ENCODE data around the gene BEND4. TPM values are rescaled to one million over a fixed set of nuclear protein-coding genes. Genes with fewer than 3 reads are reported as not detected.
"Not testable (repeated sequence)": the region's sequence is repeated elsewhere in the genome, so short reads cannot be mapped to it uniquely, and the experiment has no call there.

BEND4 gene
- total RNA-seq, 1 experiment from 2014 or later, result not detected

DNA sequence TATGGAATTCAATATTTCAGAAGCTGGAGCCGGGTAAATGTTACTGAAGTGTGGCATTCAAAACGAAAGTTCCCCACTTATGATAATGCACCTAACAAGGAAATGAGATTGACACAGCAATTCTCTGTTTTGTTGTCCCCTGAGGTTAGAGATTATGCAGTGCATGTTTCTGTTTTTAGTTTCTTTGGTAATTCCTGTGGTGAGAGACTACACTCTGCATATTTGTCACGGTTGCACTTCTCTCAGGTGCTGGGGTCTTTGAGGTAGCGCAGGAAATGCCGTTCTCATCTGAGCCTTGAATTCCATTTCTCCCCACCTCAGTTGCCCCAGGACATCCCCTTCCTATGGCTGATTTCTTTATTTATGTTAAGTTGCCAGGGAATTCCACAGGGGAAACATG is 15.3 kb upstream of the BEND4 start:
- CTCF ChIA-PET, result interaction anchor here (0.7 kb wide), 1 partner anchor 64 kb away, joined by 3 read pairs; no protein-coding TSS in a partner anchor

DNA sequence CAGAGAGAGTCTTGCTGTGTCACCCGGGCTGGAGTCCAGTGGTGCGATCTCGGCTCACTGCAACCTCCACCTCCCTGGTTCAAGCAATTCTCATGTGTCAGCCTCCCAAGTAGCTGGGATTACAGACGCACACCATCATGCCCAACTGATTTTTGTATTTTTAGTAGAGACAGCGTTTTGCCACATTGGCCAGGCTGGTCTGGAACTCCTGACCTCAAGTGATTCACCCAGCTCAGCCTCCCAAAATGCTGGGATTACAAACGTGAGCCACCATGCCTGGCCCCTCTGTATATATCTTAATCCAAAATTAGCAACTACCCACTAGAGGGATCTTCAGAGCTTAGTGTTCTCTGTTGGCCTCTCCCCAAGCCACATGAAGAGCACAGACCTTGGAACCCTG is 13.7 kb upstream of the BEND4 start:
- DNase-seq; H3K4me3 Mint-ChIP-seq (ENCODE audit: low read depth, unreplicated experiment); H3K9me3 Mint-ChIP-seq (ENCODE audit: low read depth, unreplicated experiment); H3K27me3 Mint-ChIP-seq (ENCODE audit: unreplicated experiment); BruUV-seq (replicated peaks); intact Hi-C loops (cut with micrococcal nuclease; ENCODE audit: unreplicated experiment); CTCF ChIA-PET; H3K27ac Mint-ChIP-seq (ENCODE audit: unreplicated experiment); H3K4me1 Mint-ChIP-seq (ENCODE audit: low read depth, unreplicated experiment); H3K36me3 Mint-ChIP-seq (ENCODE audit: insufficient read depth, unreplicated experiment): not testable (repeated sequence)

More for the DNA sequence above, 15.3 kb upstream of the BEND4 start:
- no peaks in the 10 kb centered on the region for H3K36me3 Mint-ChIP-seq (ENCODE audit: insufficient read depth, unreplicated experiment)
- peaks cover 3% of the 10 kb centered on the region for H3K9me3 Mint-ChIP-seq (ENCODE audit: low read depth, unreplicated experiment)
- TF ChIP-seq, protein P1, sequence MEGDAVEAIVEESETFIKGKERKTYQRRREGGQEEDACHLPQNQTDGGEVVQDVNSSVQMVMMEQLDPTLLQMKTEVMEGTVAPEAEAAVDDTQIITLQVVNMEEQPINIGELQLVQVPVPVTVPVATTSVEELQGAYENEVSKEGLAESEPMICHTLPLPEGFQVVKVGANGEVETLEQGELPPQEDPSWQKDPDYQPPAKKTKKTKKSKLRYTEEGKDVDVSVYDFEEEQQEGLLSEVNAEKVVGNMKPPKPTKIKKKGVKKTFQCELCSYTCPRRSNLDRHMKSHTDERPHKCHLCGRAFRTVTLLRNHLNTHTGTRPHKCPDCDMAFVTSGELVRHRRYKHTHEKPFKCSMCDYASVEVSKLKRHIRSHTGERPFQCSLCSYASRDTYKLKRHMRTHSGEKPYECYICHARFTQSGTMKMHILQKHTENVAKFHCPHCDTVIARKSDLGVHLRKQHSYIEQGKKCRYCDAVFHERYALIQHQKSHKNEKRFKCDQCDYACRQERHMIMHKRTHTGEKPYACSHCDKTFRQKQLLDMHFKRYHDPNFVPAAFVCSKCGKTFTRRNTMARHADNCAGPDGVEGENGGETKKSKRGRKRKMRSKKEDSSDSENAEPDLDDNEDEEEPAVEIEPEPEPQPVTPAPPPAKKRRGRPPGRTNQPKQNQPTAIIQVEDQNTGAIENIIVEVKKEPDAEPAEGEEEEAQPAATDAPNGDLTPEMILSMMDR (IDR thresholded peaks at IDR 0.05; ENCODE audit: unreplicated experiment), result no peak
- intact Hi-C loops (cut with micrococcal nuclease; ENCODE audit: unreplicated experiment), result no loop called here
- H3K27me3 Mint-ChIP-seq (ENCODE audit: unreplicated experiment), result no peaks in the 10 kb centered on the region
- no TSS peak for BruUV-seq (replicated peaks)
- no peaks in the 10 kb centered on the region for H3K4me1 Mint-ChIP-seq (ENCODE audit: low read depth, unreplicated experiment)
- H3K27ac Mint-ChIP-seq (ENCODE audit: unreplicated experiment), result no peak overlapping the region
- no peak for DNase-seq
- H3K4me3 Mint-ChIP-seq (ENCODE audit: low read depth, unreplicated experiment), result no peak overlapping the region

DNA sequence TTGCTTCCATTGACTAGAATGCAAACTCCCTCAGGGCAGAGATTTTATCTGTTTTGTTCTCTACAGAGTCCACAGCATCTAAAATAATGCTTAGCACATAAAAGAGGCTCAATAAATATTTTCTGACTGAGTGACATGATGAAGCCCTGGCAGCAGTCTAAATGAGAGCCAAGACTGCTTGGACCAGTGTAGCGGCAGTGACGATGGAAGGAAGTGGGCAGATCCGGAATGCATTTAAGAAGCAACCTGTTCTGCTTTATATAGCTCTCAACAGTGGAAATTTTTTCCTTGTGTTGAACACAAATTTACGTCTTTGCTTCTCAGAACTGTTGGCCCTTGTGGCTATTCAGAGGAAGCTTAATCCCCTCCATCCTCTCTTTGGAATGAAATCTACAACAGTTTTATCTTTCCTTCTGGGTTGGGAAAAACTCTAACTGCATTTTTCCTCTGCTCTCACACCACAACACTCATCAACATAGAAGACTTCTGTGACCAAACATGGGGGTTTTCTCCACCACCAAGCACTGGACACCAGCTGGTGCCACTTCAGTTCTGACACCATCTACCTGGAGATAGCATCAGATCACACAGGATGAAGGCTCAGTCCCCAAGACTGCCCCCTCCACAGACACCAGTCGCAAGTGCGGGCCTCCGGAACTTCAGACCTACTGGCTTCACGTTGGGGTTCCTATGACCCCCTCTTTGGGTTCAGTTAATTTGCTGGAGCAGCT is 7.0 kb upstream of the BEND4 start:
- Mint-ChIP-seq H3K36me3 (ENCODE audit: insufficient read depth, unreplicated experiment) (no peaks in the 10 kb centered on the region), H3K4me1 (ENCODE audit: low read depth, unreplicated experiment) (no peaks in the 10 kb centered on the region), H3K27ac (ENCODE audit: unreplicated experiment) (no peak overlapping the region), H3K27me3 (ENCODE audit: unreplicated experiment) (peaks cover under 1% of the 10 kb centered on the region), H3K4me3 (ENCODE audit: low read depth, unreplicated experiment) (no peak overlapping the region), H3K9me3 (ENCODE audit: low read depth, unreplicated experiment) (peaks cover 3% of the 10 kb centered on the region)
- intact Hi-C loops (cut with micrococcal nuclease; ENCODE audit: unreplicated experiment), result no loop called here
- CTCF ChIA-PET, result interaction anchor here (0.7 kb wide), 1 partner anchor 135 kb away, joined by 3 read pairs; no protein-coding TSS in a partner anchor
- BruUV-seq (replicated peaks), result no TSS peak
- TF ChIP-seq, protein P1 (IDR thresholded peaks at IDR 0.05; ENCODE audit: unreplicated experiment), result no peak
- no peak for DNase-seq

DNA sequence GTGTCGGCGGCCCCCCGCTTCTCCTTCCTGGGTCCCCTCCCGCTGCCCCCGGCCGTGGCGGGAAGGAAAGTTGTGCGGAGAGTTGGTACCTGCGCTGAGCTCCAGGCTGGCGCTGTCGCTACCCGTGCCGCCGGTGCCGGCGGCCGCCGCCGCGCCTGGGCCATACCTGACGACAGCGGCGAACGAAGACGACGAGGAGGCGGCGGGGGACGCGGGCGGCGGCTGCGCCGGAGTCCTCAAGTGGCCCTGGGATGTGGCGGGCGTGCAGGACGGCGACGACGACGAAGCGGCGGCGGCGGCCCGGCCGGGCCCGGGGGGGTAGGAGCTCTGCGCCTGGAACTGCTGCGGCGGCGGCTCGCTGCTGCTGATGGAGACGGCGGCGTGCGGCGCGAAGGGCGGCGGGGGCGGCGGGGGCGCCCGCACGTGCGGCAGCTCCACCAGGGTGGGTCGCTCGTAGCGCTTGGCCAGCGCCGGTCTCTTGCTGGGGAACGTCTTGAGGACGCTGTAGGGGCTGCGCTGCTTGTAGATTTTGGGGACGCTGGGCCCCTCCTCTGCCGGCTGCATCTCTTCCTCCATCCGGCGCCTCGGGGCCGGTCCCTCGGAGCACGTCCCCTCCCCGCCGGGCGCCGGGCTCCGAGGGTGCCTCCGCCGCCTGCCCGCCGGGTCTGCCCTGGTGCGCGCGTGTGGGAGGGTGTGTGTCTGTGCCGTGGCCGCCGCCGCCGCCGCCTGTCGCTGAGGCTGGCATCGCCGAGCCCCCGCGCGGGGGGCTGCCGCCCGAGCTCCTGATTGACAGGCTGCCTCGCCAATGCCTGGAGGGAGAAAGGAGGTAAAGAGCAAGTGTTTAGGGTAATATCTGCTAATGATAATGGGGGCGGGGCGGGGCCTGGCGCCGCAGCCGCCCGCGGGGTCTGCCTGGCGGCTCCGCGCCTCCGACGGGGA is 618 bp downstream of the BEND4 start:
- Mint-ChIP-seq H3K27me3 (ENCODE audit: unreplicated experiment) (peaks cover 50% of the 10 kb centered on the region), H3K4me1 (ENCODE audit: low read depth, unreplicated experiment) (peaks cover 9% of the 10 kb centered on the region), H3K27ac (ENCODE audit: unreplicated experiment) (no peak overlapping the region), H3K9me3 (ENCODE audit: low read depth, unreplicated experiment) (peaks cover 3% of the 10 kb centered on the region), H3K36me3 (ENCODE audit: insufficient read depth, unreplicated experiment) (peaks cover 13% of the 10 kb centered on the region), H3K4me3 (ENCODE audit: low read depth, unreplicated experiment) (peak overlapping the region; percentile 70)
- intact Hi-C loops (cut with micrococcal nuclease; ENCODE audit: unreplicated experiment), result no loop called here
- TF ChIP-seq, protein P1 (IDR thresholded peaks at IDR 0.05; ENCODE audit: unreplicated experiment), result no peak
- CTCF ChIA-PET, result interaction anchor here (0.7 kb wide), 1 partner anchor 200 kb away, joined by 6 read pairs; no protein-coding TSS in a partner anchor
- DNase-seq, result peak; percentile 13
- no TSS peak for BruUV-seq (replicated peaks)
